Measurements from ENCODE around the gene MCM9.
"Not testable (repeated sequence)": the region's sequence is repeated elsewhere in the genome, so short reads cannot be mapped to it uniquely, and the experiment has no call there.

Gene MCM9

GRCh38 chr6:118789954-118790353 lies 145.0 kb downstream of the MCM9 start:
- DNase-seq, result no peak

- no peak for DNase-seq
Measured at GRCh38 chr6:118789419-118789818, 145.5 kb downstream of the MCM9 start.

- DNase-seq, result no peak
Measured at GRCh38 chr6:118788702-118789101, 146.3 kb downstream of the MCM9 start.

GRCh38 chr6:118787724-118788423 lies 147.1 kb downstream of the MCM9 start:
- no peak for DNase-seq

- no peak for DNase-seq
Measured at GRCh38 chr6:118786596-118787453, 148.1 kb downstream of the MCM9 start.

GRCh38 chr6:118785601-118786000 lies 149.4 kb downstream of the MCM9 start:
- no peak for DNase-seq

GRCh38 chr6:118784641-118785164 lies 150.3 kb downstream of the MCM9 start:
- no peak for DNase-seq

DNA sequence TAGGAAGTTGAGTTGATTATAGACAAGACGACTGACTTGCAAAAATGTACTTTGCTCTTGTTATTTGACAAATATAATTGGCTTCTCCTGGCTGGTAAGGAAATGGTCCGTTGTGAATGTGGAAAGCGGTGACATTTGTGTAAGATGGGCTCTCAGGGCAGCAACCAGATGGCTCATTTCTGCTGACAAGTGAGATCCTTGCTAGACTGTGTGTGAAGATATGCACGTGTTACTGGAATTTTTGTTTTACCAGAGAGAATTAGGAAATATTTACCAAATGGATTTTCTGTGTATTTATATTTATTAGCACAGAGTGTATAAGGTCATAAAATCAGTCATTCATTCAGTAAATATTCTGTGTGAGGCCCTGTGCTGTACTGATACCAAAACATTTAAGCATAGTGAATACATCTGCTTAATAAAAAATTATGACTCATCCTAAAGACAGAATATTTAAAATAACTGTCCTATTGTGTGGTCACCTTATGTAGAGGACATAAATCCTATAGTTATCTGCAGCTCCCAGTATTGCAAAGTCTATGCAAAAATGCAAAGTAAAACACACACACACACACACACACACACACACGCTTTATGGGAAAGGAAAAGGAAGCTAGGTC lies 150.9 kb downstream of the MCM9 start:
- no peak for DNase-seq

GRCh38 chr6:118782651-118783050 lies 152.3 kb downstream of the MCM9 start:
- no peak for DNase-seq

- DNase-seq, result no peak
Measured at GRCh38 chr6:118781897-118782296, 153.1 kb downstream of the MCM9 start.

DNA sequence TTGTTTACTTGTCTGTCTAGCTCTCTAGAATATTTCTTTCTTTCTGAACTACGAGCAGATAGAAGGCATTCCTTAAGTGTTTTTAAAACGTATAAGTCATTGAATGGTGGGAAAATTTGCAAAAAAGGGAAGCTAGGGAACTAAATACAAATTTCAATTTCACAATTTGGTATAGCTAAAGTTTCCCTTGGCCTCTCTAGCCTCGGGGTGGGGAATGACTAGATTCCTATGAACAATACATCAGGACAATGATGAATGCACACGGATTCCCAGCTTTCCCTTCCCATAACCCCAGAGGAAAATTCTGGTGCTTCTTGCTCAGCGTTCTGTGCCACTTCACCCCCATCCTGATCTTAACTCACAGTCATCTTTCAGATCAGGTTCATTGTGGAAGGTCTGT lies 154.3 kb downstream of the MCM9 start:
- DNase-seq, result no peak

- DNase-seq, result peak; percentile 77
Measured at GRCh38 chr6:118776607-118777549, 158.1 kb downstream of the MCM9 start.

GRCh38 chr6:118775381-118775780 lies 159.6 kb downstream of the MCM9 start:
- DNase-seq, result no peak

GRCh38 chr6:118774581-118774980 lies 160.4 kb downstream of the MCM9 start:
- DNase-seq, result no peak

DNA sequence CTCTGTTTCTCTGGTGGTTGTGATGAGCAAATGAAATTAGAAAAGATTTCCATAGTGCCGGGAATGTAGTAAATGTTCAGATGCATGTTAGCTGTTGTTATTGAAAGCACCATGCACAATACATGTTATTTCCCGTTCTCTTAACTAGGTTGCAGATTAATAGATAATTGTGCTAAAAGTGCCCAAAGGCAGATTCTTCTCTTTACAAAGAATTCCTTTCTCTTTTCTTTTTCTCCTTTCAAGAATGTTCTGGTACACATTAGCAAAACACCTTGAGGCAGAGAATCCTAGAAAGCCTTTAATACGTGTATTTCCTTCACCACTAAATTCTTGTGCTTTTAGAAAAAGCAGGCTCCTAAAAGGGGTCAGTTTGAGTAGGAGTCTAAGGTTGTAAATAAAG lies 162.1 kb downstream of the MCM9 start:
- no peak for DNase-seq

DNA sequence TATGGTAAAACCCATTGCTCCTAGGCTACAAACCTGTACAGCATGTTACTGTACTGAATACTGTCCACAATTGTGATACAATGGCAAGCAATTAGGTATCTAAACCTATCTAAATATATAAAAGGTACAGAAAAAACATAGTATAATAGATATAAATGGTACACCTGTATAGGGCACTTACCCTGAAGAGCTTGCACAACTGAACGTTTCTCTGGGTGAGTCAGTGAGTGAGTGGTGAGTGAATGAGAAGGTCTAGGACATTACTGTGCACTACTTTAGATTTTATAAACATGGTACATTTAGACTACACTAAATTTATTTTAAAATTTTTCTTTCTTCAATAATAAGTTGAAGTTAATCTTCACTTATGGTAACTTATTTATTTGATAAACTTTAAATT lies 163.7 kb downstream of the MCM9 start:
- DNase-seq, result no peak

DNA sequence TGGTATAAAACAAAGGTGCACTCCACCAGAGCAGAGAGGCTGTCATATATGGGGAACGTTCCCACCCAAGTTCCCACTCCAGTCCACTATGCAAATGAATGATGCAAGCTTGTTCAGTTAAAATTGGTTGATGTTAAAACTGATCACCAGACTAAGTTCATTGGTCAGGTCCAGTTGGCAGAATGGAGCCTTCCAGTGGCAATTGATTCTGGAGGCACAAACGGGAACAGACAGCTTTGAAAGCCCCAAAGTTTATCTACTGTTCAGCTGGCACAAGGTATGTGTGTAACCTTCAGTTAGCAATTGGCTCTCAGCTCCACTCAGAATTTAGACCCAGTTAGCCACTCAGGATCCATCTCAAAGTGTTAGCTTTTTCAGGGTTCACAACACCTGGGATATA lies 164.1 kb downstream of the MCM9 start:
- DNase-seq, result no peak

DNA sequence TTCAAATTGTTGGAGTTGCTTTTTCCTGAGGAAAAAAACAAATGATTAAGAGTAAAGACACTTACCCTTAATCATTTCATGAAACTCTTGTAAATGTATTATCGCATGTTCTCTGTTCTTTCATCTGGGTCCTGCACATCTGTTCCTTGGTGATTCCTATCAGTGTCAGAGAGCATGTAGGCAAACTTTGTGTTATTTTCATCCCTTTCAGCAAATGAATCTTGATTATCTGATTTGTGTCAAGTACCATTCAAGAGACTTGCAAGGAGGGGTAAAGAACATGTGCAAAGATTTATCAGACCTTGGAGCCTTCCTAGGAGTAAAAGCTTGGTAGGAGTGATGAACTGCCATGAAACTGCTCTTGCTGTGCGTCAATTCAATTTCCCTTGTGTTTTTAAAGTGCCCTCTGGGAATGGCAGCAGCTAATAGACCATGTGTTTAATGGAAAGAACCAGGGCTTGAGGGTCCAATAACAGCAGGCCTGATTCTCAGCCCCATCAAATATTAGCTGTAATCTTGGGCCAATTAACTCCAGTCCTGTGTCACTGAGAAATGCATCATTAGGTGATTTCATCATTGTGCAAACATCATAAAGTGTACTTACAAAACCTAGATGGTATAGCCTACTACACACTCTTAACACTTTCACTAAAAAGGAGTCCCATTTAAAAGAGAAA lies 164.7 kb downstream of the MCM9 start:
- DNase-seq, result no peak

DNA sequence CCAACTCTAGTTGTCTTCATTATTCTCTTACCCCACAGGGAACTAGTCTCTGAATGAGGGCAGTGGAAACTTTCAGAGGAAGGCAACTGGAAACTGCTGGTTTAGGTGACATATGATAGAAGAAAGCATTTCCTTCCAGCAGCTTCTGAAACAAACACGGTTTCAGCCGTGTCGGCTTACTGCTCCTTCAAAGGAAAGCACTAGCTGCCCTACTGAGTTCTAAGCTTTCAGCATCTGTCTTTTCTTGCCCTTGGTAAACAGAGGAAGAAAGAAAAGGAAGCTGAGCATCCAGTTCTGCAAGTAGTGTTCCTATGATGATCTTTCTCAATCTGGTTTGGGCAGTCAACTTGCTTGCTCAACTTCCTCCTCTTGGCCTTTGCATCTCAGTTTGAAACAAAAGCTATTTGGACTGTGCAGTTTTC lies 166.0 kb downstream of the MCM9 start:
- DNase-seq, result peak; percentile 55

DNA sequence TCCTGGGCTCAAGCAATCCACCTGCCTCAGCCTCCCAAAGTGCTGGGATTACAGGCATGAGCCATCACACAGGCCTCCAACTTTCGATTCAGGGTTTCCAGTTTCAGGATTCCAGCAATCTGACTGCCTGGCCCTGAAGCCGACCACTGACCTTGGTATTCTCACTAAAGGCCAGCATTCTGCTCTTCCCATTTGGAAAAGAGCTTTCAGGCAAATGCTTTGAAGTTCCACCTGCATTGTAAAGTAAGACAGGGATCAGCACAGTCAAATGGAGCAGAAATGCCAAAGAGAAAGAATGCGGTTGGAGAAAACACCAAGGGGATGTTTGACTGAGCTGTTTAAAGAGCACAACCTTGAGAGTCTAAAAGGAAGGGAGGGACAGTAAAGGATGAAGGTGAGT lies 166.5 kb downstream of the MCM9 start:
- DNase-seq, result no peak

DNA sequence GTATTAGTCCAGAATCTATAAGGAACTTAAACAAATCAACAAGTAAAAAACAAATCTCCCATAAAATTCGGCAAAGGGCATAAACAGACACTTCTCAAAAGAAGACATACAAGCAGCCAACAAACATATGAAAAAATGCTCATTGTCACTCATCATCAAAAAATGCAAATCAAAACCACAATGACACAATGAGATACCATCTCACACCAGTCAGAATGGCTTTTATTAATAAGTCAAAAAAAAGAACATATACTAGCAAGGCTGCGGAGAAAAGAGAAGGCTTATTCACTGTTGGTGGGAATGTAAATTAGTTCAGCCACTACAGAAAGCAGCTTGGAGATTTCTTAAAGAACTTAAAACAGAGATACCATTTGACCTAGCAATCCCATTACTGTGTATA lies 169.6 kb downstream of the MCM9 start:
- DNase-seq, result not testable (repeated sequence)

GRCh38 chr6:118764766-118765165 lies 170.2 kb downstream of the MCM9 start:
- no peak for DNase-seq
